HCT116 (cell line): Measurements from ENCODE around the gene APOB.

Experiments
- CTCF ChIP-seq, 3 experiments: fragments of 200-600 bp in 1 of 3; sonication (generic) in 1 of 3; IDR thresholded peaks in 2 of 3; conservative IDR thresholded peaks in 1 of 3; 2 replicates each; pipeline ENCODE4 v1.5.1; 2012 to 2017; ENCODE audit warnings: low read depth in 2 of 3, low read length in 2 of 3, antibody characterized with exemption in 1 of 3, borderline replicate concordance in 1 of 3, control low read depth in 1 of 3, mild to moderate bottlenecking in 1 of 3, mixed read lengths in 1 of 3, mixed run types in 1 of 3, moderate library complexity in 1 of 3; ENCODE audit not compliant: insufficient read depth in 1 of 3
- ELF1 ChIP-seq: IDR thresholded peaks from 2 replicates; pipeline ENCODE4 v1.6.1; 2012; ENCODE audit warnings: low read depth, borderline replicate concordance
- EZH2 ChIP-seq: fragments of 200-600 bp; sonication (generic); IDR thresholded peaks from 2 replicates; pipeline ENCODE4 v1.6.1; 2017; ENCODE audit warnings: antibody characterized with exemption, mixed run types
- EZH2phosphoT487 ChIP-seq: fragments of 200-600 bp; IDR thresholded peaks from 2 replicates; pipeline ENCODE4 v1.6.1; 2018; ENCODE audit warnings: antibody characterized with exemption, borderline replicate concordance
- JUND ChIP-seq: IDR thresholded peaks from 2 replicates; pipeline ENCODE4 v1.6.1; 2012
- MAX ChIP-seq: IDR thresholded peaks from 2 replicates; pipeline ENCODE4 v1.6.1; 2012
- POLR2A ChIP-seq: IDR thresholded peaks from 2 replicates; pipeline ENCODE4 v1.7.0; 2011; ENCODE audit warnings: borderline replicate concordance; ENCODE audit not compliant: insufficient read depth, insufficient read length; ENCODE audit errors: extremely low read depth
- POLR2AphosphoS5 ChIP-seq: IDR thresholded peaks from 2 replicates; pipeline ENCODE4 v1.6.1; 2011; ENCODE audit warnings: mild to moderate bottlenecking, low read depth, low read length, moderate library complexity
- YY1 ChIP-seq: IDR thresholded peaks from 2 replicates; pipeline ENCODE4 v1.6.1; 2011; ENCODE audit warnings: low read length, low read depth, moderate library complexity, mild to moderate bottlenecking; ENCODE audit not compliant: insufficient replicate concordance; ENCODE audit errors: extremely low read depth

DNA sequence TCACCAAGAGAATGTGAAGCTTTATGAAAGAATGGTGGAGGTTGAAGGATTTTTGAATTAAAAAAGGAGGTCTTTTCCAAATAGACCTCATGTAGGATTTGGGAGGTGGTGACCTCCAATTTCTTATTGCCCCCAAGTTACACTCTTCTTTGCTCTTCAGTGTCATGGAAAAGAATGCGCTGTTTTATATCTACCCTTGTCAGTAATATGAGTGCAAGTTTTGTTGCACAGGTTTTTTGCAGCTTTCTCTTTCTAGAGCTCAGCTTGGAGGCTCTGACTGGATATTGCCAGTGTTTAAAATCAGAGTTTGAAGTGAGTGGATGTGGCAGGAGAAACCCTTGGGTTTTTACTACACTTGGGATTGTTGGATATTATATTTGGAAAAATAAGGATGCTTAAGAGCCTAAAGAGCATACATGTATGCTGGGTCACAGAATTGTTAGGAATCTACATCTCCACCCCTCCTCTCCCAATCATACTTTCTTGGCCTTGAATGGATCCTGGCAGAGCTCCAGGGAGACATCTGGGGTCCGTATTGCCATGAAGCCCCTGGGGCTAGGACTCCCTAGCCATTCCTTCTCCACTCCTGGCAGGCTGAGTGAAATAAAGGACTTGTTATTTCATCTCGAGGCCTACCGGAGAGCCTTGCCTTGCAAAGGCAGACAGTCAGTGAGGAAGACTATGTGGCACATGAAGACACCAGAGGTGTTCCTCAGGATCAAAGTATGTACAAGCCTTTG lies 43.8 kb downstream of the APOB start:
- no peak for TF ChIP-seq EZH2phosphoT487
- TF ChIP-seq MAX = no peak
- no peak for TF ChIP-seq JUND
- TF ChIP-seq POLR2AphosphoS5 = no peak
- TF ChIP-seq CTCF (IDR thresholded peaks at IDR 0.05 in 2 of 3, conservative IDR thresholded peaks at IDR 0.05 in 1 of 3; ENCODE audit: borderline replicate concordance in 1 of 3, insufficient read depth in 1 of 3, low read depth in 2 of 3, low read length in 2 of 3) = no peak
- no peak for TF ChIP-seq YY1
- no peak for TF ChIP-seq POLR2A
- no peak for TF ChIP-seq EZH2
- TF ChIP-seq ELF1 = no peak
